Stimulated activated CD4-positive, alpha-beta T cell treated with anti-CD3 and anti-CD28 coated beads, Interleukin-1b, Interleukin-23, amount 100 ng/mL, for 1 hour (primary cell): Measurements from ENCODE around the gene MICAL2.
"Not testable (repeated sequence)": the region's sequence is repeated elsewhere in the genome, so short reads cannot be mapped to it uniquely, and the experiment has no call there.

ENCODE experiments used
- DNase-seq, 2 donors: peaks; one replicate each; pipeline ENCODE4 v3.0.0-alpha.2; 2020; ENCODE audit warnings: low read depth in 2 of 2

MICAL2 gene

DNA sequence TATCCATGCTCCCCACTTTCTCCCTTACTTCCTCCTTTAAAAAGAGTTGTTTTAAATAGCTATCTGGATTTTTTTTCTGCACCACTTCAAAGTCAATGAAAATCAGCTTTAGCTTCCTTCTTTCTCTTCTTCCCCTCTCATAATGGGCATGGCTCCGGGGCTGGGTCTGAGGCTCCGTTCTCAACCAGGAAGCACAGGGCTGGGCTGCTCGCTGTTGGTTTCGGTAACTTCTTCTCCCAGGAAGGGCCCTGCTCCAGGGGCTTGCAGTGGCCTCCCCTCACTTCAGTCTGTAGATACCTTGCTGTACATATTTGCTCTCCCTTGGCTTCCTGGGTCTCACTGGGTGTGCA lies 23.8 kb downstream of the MICAL2 start:
- DNase-seq: no peak

DNA sequence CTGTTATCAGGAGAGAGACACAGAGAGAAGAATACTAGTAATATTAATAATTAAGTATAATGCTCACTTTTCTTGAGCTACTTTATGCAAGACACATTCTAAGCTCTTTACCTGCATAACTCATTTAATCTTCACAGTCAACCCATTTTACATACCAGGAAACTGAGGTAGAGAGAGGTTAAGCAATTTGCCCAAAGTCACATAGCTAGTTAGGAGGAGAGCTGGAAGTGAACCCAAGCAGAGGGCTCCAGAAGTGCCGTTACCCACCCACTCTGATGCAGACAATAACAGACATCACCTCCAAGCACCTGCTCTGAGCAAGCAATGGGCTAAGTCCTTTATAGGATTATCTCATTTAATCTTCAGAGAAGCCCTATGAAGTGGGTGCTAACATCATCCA lies 24.8 kb downstream of the MICAL2 start:
- no peak for DNase-seq

DNA sequence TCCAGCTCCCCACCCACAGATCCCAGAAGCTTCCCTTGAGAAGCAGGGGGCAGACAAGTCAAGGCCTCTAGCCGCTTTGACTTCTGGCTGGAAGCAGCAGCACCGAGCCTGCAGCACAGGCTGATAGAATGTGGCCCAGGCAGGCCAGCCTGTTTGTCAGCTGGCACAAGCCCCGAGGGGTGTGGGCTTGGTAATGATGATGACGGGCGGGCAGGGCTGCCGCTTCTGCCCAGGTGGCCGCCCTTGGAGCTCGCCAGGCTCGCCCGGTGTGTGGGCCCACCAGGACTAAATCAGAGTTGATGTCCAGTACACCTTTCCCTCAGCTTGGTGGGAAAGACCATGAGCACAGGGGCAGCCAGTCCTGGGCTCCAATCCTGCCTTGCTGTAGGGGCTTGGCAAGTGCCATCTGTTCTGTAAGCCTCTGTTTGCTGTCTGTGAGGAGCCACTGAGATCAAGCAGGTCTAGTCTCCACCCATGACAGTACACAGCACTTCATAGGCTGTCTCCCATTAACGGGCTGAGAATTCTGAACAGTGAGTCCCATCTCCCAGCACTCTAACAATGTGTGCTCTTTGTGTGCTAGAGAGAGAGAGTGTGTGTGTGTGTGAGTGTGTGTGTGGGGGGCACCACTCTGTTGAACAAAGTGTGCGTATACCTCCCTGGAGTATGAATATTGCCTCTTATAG lies 26.8 kb downstream of the MICAL2 start:
- DNase-seq: no peak

DNA sequence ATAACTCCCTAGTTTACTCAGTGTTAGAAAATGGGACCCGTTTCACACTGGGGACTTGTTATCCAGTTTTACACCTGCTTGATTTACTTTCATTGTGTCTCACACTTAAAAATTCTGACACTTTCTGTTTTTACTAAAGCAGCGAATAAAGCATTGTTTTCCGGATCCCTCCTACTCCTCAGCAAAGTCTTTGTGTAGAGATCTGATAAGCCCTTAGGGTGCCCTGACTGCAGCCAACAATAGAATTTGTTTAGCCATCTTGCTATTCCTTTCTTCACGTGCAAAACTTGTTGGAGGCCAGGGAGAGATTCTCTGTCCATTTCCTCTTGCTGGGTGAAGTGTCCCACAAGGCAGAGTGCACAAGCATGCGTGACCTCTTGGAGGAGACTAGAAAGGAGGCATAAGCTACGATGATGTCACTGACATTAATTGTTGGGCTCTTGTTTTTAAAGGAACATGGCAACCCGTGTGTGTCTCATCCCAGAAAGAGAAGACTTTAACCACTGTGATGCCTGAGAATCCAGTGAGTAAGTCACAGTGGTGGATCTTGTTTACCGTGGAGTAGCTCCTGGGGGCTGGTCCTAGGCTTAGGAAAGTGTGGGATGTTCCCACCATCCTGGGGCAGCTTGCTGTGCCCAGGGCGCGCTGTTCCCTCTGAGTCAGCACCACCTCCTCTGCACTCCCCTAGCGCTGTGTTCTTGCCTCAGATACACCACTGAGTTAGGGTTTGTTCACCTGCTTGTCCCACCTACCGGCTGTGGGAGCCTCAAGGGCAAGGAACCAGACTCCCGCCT lies 27.7 kb downstream of the MICAL2 start:
- no peak for DNase-seq

DNA sequence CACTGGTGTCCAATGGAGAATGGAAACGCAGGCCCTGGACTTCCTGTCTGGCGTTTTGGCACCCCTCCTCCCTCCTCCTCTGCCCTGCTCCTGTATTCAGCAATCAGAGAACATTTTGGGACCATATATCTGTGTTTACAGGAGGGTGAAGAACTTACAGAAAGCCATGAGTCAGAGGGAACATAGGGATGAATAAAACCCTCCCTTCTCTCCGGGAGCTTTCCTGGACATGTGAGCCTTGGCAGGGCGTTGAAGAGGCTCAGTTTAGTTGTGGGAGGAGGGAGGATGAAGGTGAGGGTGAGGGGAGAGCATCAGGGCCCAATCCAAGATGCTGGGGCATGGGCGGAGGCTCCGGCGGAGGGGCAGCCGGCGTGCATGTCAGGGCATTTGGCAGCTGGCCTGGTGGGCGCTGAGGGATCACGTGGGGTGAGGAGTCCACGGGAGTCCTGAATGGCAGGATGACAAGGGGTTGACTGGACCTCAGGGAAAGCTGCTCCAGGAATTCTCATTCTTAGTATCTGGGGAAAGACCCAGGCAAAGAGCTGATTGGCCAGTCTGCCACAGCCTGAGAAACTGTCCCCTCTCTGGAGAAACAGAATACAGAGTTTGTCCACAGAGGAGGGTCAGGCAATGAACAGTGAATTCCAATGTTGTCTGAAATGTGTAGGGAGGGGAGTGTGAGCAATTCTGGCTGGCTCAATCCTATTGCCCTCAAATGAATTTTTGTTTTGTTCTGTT lies 28.9 kb downstream of the MICAL2 start:
- no peak for DNase-seq

DNA sequence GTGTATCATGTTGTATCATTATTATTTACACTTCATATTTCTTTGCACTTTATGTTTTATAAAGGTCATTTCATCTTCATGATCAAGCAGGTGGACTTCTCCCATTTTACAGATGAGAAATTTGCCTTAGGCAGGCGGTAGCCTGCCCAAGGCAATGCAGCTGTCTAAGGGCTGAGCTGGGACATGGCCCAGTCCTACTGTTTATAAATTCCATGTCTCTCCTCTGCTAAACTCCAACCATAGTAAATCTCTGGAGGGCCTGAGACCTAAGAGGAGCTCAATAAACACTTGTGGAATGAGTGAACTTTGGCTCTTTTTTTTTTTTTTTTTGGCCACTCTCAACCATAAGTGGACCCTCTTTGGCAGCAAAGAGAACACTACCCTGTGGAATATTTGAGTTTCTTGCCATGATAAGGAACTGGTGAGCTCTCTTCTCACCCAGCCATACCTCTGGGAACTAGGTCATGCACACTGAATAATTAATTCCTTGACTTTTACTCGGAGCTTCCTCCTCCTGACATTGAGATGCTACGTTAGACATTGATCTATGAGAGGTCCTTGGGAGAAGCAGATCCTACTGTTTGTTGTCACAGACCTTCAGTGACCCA lies 29.9 kb downstream of the MICAL2 start:
- no peak for DNase-seq

DNA sequence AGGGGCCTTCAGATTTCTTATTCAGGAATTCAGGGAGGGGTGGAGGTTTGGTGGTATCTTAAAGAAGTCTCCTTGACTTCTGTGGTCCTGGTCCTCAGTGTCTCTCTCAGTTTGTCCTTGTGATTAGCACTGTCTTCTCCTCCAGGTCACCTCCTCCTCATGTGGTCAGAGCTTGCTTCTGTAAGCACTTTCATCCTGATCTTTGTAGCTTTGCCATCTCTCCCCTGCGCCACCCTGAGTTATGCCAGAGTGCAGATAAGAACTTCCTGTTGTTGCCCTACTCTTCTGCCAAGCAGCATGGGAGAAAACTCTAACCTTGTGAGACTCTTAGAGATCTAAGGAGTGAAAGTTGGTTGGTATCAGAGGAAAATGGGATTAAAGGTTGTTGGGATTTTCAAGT lies 30.9 kb downstream of the MICAL2 start:
- DNase-seq: no peak

DNA sequence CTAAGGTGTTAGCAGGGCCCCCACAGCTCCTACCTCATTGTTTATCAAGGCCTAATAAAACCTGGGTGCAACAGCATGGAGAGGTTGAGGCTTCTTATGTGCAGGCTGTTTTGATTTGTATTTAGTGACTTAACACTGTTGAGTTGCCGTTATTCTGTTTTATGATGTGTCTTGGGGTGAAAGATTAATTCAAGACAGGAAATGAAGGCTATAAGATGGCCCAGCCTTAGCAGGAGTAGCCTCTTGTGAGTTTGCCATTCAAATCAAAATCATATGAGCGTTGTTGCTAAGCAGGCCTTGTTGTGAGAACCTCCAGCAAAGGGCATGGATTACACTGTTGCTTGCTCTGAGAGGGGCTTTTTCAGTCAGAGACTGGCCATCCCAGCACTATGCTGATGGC lies 31.8 kb downstream of the MICAL2 start:
- DNase-seq: no peak

DNA sequence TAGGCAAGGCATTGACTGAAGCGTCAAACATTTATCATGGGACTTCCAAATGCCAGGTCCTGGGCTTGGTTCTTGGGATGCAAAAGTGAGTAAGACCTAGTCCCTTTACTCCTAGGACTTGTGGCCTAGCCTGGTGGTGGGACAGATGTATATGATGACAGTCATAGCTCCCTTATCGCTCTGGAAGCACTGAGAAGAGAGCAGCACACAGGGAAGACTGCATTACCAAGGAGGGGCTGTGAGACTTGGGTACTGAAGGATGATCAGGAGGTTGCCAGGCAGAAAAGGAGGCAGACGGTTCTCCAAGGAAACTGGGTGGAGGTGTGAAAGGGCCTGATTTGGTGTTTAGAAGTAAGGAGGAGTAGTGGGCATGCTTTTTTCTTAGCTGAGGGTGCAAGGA lies 32.5 kb downstream of the MICAL2 start:
- DNase-seq: no peak

DNA sequence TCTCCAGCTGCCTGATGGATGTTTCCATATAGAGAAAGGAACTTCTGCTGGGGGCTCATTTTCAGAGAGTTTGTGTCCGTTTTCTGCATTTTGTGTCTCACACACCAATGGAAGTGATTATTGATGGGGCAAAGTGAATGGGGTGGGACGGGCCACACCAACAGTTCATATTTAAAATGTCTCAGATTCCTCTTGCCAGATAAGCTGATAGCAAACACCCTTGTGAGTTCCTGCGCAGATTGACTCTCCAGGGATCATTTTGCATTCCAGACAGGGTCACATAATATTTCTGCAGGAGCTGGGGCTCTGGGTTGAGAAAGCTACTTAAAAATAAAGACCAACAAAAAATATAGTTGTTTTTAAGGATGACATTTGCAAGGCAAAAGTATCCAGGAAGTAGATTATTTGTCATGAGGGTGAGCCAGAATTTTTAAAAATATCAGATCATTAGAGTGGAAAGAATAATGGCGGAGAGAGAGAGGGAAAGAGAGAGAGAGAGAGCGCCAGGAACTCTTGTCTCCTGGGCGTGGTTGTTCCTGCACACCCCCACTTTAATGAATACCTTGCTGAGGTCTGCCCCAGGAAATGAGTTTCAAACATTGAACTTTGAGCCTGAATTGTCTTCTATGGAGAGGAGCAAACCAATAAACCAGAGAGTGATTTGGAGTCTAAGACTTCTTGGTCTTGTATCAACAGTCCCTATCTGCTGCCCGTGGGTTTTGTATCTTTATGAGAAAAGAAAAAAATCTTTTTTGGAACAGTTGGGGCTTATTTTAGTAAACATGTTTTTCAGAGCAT lies 33.3 kb downstream of the MICAL2 start:
- no peak for DNase-seq

DNA sequence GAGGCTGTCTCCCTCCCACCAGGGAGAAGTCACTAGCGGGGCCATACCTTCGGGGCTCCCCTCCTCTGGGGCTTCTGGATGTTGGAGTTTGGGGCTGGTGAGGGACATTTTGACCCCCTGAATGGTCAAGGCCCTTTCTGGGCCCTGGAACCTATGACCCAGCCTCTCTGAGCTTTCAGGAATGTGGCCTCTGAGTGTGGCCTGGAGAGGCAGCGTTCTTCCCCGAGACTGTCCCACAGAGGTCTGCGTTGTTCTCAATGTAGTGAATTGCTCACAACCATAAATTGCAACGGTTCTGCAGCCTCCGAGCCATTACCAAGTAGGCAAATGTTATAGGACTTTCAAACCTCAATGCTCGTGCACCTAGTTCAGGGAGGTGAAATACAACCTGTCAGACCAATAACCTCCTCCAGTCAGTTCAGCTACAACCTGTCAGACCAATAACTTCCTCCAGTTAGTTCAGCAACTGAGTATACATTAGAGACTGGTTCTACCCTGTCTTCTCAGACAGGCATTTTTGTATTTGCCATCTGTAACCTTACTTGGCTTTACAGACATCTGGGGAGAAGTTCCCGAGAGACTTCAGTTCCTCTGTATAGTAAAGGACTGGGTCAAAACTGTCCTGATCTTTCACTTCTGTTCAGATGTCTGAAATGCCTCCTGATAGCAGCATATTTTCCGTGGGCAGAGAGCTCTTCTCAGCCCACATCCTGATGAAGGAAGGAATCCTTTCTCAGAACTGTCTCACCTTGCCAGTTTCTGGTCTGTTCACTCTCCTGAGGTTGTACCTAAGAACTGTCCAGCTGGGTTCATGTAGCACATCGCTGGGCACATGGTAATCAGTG lies 34.2 kb downstream of the MICAL2 start:
- DNase-seq: no peak

DNA sequence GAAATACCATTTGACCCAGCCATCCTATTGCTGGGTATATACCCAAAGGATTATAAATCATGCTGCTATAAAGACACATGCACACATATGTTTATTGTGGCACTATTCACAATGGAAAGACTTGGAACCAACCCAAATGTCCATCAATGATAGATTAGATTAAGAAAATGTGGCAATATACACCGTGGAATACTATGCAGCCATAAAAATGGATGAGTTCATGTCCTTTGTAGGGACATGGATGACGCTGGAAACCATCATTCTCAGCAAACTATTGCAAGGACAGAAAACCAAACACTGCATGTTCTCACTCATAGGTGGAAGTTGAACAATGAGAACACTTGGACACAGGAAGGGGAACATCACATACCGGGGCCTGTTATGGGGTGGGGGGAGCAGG lies 36.3 kb downstream of the MICAL2 start:
- not testable (repeated sequence) for DNase-seq

DNA sequence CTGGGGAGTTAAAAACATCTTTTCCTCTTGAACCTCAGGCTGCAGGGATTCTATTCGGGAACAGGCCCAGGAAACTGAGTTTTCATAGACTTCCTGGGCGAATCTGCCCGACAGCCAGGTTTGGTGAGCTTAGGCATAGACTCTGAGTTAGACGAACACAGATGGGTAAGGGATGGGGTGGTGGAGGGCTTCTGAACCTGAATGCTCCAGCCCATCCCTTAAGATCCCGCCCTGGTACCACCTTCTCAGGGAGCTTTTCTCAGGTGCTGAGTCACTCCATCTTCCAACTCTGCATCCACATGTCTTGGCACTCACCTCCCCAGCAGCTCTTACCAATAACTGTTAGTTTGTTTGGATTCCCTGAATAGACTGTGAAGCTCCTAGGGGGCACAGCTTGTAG lies 37.4 kb downstream of the MICAL2 start:
- no peak for DNase-seq

DNA sequence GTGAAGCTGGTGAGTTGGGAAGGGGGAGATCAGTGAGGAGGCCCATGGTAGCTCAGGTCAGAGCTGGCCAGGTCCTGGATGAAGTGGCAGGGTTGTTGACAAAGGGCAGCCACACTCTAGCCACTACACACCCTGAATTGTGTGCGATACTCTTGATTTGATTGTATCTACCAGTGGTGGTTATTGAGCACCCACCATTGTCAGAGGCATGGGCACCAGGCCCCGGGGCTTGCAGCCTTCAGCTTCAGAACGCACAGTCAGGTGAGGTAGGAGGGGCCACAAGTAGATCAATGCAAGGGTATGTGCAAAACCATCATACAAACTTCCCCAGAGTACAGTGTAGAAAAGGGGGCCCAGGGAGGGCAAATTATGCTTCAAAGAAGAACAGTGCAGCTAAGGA lies 38.1 kb downstream of the MICAL2 start:
- DNase-seq: no peak

DNA sequence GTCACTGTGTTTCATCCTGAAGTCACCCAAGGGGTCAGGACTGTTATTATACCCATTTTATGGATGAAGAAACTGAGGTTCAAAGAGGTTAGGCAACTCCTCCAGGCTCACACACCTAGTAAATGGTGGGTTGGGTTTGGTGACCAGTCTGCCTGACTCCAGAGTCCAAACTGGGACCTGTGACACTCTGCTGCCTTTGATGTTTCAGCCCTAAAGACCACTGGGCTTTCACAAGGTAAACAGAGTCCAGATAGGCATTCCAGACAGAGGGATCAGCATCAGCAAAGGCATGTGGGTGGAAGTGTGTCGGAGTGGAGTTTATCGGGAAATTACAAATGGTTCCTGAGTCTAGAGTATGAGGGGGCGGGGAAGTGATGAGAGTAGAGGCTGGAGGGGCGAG lies 38.5 kb downstream of the MICAL2 start:
- no peak for DNase-seq

DNA sequence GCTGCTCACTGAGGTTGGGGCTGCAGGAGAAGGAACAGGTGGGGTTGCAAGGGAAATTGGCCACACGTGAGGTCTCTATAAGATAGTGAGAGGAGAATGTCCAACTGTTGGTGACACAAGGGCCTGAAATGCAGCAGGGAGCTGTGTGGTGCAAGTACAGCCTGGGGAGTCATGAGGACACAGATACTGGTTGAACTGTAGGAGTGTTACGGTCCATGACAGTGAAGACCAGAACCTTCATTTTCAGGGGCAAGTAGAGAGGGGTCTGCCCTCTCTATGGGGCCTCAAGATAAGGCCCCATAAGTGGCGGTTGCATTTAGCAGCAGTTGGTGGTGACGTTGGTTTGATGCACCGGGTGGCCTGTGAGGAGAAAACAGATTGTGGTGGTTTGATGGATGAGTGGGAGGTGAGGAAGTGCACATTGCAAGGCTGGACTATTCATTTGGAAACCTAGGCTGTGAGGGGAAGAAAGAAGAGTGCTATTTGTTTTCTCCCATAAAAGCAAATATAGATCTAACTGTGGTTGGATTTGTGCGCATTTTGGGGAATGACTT lies 39.4 kb downstream of the MICAL2 start:
- no peak for DNase-seq

DNA sequence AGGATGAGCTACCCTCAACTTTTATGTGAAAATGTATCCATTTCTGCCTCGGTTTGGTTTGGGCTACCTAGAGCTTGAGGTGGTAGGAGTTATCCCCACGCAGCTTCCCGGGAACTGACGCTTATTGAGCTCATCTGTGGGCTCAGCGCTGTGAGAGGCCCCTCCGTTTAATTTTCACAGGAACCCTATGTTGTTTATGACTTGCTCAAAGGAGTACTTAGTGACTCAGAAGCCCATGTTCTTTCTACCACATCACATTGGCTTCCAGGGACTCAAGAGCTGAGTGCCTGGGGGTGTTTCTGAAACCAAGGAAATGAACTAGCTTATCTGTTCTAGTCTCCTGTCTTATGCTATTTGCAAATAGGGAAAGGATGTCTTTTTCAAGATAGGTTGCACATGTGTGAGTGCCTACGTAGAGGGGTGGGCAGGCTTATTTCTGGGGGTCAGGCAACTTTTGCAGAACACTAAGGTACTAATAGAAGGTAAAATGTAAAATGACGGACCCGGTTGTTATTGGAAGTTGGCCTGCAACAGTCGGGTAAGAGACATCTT lies 40.5 kb downstream of the MICAL2 start:
- DNase-seq: no peak

DNA sequence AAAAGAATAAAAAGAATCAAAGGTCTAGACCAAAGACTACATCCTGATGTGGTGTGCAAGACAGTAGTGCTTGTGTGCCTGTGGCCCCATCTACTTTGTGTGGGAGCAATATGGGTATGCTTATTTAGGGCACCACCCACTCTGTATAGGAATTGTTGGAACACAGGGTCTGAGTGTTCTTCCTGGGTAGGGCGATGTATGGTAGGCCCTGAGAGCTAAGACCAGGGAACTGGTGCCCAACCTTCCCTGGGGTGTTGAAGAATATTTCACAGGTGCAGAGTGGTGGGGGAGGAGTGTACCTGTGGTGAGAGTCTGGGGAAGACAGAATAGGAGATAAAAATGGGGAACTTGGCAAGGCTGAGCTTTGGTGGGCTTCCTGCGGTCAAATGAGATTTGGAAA lies 41.9 kb downstream of the MICAL2 start:
- DNase-seq: no peak

DNA sequence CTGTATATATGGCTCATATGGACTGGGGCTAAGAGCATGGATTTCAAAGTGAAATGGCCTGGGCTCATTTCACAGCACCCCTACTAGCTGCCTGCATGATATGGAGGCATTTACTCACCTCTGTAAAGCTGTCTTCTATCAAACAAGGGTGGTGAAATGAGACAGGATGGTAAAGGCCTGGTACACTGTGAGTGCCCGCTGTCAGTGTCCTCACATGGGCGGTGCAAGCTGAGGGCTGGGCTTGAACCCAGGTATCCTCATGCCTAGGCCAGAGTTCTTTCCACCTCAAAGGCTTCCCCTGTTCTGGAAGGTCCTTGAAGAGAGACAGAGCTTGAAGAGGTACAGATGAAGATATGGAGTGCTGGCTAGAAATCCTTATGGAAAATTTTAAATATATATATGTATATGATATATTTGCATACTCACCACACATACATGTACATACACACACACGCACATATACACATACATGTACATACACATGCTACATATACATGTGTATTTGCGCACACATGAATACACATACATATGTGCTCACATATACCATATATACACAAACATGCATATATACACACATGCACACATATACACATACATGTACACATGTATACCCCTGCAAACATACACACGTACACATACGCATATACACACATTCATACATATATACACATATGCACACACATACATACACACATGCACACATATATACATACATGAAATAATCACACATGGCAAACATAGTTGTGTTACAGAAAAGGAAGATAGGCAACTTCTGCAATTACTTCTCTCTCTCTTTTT lies 44.7 kb downstream of the MICAL2 start:
- DNase-seq: no peak
